HuH-7.5 (cell line): ENCODE results near the gene ITPKB.
"Not testable (repeated sequence)": the region's sequence is repeated elsewhere in the genome, so short reads cannot be mapped to it uniquely, and the experiment has no call there.

Source experiments
- DNase-seq: peaks from one replicate; pipeline ENCODE4 v3.0.0; 2011; ENCODE audit warnings: low spot score

Gene ITPKB

DNA sequence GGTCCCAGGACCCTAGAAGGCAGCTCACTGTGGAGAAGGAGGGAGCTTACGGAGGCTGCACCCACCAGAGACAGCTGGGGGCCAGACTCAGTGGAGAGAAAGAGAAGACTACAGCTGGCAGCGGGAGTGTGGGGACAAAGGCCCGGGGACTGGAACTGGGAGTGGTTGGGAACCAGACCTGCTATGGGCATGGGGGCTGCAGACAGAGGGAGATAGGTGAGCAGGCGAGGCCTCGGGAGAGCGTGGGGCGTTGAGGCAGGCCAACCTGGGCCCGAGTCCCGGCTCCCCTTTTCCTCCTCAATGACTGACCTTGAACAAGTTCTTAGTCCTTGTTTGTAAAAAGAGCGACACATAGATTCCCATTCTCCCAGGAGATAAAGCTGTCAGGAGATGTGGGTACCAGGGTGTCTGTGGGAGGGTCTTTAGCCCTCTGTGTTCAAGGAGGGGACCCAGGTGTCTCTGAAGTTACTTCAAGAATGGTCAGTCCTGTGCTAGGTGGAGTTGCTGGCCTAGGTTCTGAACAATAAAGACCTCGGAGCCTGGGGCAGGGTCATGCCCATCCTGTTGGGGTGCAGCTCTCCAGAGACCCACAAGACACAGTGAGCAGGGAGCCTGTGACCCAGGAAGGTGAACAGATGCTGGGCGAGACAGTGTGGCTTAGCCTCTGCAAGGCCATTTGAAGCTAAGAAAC is 87.9 kb downstream of the ITPKB start:
- DNase-seq = no peak

DNA sequence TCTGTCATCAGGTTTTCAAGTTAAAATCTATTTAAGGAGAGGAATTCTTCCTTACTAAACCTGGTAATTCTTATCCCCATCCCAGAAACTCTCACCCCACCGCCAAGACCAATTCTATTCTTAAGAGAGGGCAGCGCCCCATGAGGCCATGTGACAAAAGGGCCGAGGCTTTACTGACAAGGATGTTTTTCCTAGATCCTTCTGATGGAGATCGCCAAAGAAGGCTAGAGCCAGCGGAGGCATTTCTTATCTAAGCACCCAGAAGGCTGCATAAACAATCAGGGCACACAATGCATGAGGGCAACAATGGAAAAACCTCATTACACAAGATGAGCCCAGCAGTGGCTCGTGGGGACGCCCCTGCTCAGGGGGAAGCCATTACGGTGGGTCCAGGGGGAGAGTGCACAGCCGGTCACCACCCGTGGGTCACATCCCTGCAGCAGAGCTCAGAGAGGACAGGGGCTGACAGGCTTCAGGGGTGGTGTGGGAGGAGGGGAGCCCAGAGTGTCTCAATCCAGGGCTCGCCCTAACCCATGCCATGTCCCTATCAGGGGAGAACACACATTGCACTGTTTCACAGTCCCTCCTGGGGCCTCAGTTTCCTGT is 88.7 kb downstream of the ITPKB start:
- no peak for DNase-seq

DNA sequence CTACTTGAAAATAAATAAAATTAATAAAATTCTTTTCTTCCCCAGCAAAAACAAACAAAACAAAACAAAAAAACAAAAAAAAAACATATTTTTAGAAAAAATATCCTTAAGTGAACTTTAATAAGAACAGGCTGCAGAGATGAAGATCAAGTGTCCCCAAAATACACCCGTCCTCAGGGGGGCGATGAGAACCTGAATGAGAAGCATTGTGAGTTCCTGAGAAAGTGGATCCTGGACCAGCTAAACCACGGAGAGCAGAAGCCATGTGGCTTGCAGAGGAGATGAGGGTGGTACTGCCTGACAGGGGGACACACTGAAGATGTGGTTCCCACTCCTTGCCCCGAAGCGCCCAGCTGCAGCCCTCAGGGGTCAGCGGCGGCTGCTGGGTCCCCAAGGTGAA is 89.3 kb downstream of the ITPKB start:
- no peak for DNase-seq

DNA sequence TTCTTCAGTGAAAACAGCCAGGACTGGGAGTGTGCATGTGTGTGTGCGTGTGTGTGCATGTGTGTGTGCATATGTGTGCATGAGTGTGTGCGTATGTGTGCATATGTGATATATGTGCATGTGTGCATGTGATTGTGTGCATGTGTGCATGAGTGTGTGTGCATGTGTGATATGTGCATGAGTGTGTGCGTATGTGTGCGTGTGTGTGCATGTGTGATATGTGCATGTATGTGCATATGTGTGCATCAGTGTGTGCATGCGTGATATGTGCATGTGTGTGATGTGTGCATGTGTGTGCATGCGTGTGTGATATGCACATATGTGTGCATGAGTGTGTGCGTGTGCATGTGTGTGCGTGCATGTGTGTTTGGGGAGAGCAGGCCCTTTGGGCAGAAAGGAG is 89.8 kb downstream of the ITPKB start:
- DNase-seq = no peak

DNA sequence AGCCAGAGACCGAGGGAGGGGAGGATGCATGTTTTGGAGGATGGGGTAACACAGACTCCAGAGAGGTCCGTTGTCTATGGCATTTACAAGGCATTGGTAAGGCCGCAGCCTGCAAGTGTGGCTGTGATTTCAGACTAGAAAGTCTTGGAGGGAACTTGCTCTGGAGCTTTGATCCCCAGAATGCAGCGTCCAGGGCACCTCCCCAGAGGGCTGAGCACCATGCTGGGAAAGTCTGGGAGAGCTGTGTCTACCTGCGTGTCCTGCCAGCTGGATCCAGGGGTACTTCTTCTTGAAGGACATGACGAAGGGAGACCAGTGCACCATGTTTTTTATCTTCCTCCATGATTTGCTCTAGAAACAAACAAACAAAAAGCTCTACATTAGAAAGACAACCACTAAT is 90.7 kb downstream of the ITPKB start:
- no peak for DNase-seq

DNA sequence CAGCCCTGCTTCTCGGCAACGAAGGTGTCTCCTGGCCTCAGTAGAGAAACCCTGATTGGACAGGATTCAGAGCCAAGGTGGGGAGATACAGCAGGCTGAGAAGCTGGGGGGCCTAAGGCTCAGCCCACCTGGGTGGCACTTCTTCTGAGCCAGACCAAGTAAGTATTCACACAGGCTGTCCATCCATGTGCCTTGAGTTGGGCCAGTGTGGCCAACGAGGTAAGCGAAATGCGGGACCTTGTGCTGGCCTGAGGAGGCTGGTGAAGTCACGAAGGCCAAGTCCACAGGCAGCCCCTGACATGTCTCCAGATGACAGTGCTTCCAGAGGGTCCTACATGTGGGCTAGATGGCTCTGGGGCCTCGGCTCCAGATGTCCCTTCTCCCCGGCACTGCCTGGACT is 91.4 kb downstream of the ITPKB start:
- no peak for DNase-seq

DNA sequence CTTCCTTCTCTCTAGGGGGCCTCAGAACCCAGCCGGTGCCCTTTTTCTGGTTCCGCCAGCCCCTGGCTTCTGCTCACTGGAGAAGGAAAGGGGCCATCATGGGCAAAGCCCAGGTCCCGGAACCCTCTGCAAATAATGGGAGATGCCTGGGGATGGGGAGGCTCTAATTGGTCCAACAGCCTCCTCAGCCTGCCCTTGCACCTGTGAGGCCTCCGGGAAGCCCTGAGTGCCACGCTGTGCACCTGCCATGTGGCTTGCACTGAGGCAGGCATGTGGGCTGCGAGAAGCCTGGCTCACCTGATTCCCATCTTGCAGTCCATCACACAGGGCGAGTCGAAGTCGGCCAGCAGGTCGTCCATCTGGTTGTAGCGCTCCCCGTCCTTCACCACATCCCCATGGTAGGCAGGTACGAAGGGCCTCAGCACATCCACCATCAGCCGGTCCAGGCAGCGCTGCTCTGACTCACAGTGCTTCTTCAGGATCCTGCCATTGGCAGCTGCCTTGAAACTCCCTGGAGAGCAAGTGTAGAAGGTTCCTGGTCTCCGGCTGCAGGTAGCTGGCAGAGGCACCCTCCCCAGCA is 92.1 kb downstream of the ITPKB start:
- no peak for DNase-seq

DNA sequence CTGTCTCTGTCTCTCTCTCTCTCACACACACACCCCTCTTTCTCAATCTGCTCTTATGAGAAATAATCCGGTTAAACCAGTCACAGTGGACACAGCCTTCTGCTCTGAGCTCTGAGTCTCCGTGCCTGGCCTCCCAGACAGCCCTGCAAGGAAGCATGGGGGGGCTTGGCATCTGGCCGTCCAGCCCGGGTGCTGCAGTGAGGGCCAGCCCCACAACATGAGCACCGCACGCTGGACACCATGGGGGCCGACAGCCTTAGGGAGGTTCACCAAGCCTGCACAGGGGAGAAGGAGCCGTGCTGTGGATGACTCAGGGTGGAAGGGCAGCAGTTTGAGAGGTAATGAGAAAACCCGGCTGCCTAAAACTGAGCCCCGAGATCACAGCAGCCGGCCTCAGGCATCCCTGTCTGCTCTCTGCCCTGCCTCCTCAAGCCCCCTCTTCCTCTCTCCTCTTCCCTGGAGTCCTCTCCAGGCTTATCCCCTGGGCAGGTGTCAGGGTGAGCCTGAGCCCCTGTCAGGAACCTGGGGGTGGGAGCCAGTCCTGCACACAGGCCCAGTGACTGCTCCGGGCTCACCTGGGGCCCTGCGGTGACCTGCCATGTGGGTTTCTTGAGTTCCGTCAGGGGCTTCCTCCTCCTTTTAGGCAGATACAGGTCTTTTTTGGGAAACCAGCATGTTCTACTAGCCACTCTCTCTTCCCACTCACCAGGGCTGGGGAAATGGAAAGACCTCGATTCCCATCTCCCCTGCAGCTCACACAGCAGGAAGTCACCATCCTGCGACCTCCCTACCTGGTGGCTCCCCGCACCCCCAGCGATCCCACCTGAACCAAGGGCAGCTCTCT is 92.8 kb downstream of the ITPKB start:
- DNase-seq = no peak

DNA sequence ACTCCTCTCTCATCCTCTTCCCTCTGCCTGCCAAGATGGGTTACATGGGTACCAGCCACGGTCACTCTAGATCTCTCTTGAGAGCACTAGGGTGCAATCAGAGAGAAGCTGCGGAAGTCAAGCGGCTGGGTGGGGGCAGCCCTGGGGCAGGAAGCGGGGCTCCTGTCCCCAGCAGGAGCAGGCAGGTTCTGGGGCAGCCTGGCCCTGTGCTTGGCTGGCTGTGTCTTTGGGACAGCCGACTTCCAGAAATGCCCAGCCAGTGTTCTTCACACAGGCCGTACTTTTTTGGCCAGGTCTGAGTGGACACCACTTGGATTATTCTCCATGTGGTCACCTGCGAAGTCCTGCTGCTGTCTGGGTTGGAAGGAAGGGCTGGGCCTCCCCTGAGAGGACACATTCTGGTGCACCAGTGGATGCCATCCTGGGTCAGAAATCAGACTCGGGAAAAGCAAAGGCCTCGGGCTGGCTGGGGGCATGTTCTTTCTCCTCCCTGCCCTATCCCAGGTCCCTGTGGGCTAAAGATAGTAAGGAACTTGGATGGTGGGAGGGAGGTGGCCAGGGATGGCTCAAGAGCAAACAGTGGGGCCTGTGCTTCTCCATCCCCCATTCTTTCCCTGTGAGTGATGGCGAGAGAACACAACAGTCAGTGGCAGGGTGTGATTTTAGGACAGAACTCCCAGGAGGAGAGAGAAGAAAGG is 93.7 kb downstream of the ITPKB start:
- DNase-seq = no peak

DNA sequence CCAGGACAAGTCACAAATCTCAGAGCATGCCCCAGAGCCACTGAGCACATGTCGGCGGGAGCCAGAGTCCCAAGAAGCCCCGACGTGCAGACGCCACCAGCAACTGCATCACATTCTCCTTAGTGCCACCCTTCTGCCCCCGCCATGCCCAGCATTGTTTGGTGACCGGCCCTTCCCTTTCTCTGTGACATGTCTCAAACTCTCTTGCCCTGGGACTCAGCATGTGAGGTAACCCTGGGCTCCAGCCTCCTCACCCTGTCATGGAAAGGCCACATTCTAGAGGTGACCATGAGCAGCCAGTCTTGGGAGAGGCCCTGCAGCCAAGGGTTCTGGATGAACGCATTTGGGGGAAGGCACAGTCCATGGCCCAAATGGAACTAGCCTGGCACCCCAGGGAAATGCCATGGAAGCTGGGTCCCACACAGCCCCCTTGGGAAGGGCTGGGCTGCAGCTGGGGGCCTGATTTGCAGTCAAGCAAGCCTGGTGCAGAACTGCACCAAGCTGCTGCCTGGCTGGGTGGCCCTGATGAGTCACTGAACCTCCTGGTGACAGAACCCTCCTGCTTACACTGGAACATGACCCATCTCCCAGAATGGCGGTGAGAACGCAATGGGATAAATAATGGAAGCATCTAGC is 94.4 kb downstream of the ITPKB start:
- no peak for DNase-seq

DNA sequence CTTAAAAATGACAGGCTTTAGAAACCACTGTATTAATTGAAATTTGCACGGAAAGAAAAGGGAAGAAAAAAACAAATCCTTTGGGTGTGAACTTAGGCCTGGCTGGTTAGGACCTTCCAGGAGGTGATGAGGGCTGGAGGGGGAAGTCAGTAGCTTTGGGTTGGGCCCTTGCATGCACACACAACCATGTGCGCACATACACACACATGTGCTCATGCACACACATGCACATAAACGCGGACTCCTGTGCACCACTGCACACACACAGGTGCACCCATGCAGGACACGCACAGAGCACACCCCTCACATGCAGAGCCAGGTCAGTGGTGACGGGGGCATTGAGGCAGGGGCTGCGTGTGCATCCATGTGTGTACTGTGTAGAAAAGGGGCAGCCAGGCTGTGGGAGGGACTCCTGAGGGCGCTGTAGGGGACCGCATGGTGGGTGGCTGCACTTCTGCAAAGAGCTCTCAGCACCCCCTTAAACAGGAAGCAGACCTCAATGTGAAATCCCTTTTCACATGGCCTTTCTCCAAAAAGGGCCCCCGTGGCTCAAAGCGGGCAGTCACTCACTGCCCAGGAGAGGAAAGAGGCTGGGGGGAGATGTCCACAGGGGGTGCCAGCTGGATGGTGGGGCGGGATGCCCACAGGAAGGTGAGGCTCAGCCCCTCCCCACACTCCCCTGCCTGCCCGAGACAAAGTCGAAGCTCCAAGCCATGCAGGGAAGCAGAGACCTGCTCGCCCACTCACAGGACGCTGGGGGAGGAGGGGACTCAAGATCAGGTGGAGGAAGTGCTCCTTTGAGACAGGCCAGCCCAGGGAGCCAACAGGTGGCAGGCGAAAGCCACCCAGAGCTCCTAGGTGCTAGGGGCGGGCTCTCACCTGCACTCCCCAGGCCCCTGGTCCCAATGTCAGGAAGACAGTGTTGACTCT is 95.2 kb downstream of the ITPKB start:
- no peak for DNase-seq

DNA sequence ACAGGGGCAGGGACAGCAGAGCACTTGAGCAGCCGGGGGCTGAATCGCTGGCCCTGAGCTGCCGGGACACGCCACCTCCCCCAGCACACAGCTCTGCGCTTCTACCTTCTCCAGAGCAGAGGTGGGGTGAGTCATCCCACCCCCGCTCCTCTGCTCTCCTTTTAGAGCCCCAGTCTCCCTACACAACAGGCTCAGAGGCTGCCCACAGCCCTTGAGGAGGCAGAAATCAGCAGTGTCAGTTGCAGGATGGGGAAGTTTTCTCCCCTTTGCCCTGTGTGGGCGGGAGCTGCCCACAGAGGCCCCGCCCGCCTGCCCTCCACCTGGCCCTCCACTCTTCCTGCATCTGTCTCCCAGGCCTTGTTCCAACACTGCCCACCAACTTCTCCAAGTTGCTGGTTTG is 95.9 kb downstream of the ITPKB start:
- no peak for DNase-seq

DNA sequence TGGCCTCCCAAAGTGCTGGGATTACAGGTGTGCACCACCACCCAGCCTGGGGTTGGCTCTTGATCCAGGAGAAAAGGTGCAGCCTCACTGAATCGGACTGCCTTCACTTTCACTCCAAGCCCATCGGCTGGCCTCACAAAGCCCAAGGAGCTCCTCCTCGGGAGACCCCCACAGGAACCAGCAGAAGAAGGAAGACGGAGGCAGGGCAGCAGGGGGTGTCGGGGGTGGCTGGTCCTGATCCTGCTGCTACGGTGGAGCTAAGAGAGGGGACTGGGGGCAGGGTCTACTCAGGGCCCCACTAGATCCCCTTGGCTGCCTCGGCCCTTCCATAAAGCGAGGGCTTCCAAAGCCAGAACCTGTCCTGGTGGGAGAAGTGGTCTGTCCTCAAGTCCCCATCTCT is 96.7 kb downstream of the ITPKB start:
- DNase-seq = no peak

DNA sequence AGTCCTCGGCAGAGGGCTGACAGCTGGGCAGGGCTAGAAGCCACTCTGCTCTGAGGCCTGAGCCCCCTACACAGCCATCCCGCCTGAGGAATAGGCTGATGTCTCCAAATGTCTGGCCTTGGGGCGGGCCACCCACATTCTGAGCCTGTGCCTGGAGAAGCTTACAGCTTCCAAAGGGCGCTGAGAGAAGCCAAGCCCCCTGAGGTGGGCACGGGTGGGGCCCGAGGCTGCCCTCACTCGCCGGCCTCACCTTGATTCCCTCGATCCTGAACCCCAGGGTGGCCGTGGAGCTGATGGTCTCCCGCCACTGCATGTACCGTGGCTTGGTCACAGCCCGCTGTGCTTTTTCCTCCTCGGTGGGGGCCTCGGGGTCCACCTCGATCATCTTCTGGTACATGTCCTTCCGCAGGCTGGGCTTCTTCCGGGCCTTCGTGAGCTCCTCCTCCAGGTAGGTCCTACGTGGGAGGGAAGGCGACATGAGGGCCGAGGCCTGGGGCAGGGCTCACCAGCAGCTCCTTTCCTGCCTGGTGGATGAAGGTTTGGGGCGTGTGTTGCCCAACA is 97.3 kb downstream of the ITPKB start:
- DNase-seq = no peak

DNA sequence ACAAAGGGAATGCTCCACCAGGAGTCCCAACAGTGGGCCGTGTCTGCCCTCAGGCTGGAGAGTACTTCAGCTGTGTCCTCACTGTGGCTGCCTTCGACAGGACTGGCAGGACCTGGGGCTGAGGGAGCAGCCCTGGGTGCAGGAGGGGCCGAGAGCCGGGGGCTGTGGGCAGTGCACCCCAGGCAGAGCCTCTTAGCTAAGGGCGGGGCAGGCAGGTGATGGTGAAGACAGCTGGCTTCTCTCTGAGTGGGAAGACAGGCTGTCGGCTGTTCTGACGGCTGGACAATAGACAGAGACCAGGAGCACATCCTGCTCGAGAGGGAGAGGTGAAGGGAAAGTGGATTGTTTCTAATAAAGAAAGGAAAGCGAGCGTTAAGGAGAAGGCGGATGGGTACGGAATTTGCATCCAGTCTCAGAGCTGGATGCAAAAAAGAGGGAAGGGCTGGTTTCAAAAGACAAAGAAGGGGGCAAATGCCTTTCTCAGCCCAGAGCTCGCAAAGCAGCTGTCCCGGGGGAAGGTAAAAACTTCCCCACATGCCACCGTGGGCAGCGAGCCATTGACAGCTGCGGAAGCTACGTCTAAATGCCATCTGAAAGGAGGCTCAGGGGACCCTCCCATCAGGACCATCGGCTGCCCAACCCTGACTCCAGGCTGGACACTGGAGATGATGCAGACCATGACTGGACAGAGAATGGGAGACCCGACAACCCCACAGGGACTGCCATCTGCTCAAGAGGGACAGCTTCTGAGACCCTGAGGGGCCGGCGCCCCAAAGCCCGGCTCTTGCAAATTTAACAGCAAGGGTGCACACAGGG is 98.6 kb downstream of the ITPKB start:
- no peak for DNase-seq

DNA sequence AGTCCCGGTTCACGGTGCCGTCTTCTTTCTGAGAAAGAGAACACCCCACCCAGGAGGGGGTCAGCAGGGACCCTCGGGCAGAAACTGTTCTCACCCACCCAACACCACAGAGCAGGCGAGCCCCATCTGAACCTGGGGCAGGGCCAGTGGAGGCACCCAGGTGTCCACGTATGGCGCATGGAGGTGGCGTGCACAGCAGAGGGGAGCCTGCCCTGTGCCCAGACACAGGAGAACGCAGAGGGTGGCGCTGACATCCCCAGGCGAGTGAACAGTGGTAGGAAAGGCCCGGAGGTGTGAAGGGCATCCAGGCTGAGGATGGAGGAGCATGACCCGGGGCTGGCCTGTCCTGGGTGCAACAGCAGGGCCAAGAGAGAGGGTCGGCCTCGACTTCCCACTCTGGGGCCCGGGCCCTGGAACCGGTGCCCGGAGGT is 99.4 kb downstream of the ITPKB start:
- DNase-seq = no peak

DNA sequence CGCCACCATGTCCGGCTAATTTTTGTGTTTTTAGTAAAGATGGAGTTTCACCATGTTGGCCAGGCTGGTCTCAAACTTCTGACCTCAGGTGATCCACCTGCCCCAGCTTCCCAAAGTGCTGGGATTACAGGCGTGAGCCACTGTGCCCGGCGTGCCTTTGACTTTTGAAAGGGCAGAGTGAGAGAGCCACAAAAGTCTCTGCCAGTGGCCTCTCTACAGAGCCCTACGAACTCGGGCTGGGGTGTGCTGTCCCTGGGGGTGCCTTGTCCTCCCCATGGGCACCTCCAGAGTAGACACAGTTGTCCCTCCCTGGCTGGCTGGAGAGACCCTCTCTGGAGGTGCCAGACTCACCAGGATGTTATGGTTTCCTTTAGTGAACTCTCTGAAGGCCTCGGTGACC is 99.9 kb downstream of the ITPKB start:
- DNase-seq = not testable (repeated sequence)

DNA sequence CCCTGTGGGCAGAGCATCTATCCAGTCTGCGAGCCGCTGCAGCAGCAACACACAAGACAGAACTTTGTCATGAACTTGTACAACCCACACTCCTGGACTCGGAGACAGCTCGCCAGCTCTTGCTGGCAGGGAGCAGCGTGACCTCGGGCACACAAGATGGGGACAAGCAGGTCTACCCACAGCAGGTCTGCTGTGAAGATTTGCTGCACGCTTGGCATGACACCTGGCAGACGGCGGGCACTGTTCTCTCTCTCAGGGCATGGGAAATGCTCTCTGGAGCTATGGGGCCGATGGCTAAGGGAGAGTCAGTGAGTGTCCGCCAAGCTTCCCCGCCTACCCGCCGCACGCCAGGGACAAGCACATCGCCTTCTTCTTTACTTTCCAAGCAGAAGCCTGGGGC is 100.5 kb downstream of the ITPKB start:
- DNase-seq = no peak

DNA sequence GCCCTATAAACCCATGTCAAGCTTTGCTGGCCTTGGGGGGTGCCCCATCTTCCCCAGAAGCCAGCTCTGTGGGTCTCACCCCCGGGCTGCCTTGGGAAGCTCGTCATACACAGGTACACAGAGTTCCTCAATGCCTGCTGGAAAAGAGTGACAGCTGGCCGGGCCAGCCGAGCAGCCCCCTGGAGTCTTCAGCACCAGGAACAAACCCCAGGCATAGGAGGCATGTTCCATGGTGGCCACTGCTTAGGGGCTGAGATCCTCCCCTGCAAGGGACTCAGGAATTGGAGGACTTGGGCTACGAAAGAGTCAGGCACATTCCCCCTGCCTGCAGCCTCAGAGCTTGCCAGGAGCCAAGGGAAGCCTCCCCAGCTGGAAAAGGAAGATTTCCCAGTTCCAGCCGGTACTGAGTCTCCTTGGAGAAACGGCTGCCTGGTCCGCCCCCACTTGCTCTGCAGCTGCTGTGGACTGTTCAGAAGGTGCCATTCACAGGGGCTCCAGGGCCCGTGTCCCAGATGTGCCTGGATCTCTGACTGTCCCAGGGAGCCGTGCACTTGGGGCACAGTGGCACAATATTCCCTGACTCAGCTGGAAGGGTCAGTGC is 101.0 kb downstream of the ITPKB start:
- no peak for DNase-seq
